Smooth muscle cell (in vitro differentiated cells): ENCODE data around the gene HOTAIR. TPM values are rescaled to one million over a fixed set of nuclear protein-coding genes. Genes with fewer than 3 reads are reported as not detected.

Experiments used
- DNase-seq: peaks from one replicate; lab custom pipeline; 2025; ENCODE audit not compliant: unreplicated experiment; lab: John Stamatoyannopoulos, UW
- H2AFZ ChIP-seq: fragments of 200-600 bp; sonication (generic); 2 replicates; pipeline ENCODE4 v1.6.0; 2016; ENCODE audit warnings: antibody characterized with exemption, low read depth, mild to moderate bottlenecking
- H3F3A ChIP-seq: fragments of 200-600 bp; sonication (generic); 2 replicates; pipeline ENCODE4 v1.6.0; 2017; ENCODE audit warnings: antibody characterized with exemption, low read depth
- H3K27ac ChIP-seq: fragments of 200-600 bp; sonication (generic); 2 replicates; pipeline ENCODE4 v1.5.1; 2016; ENCODE audit warnings: low read depth, mild to moderate bottlenecking
- H3K27me3 ChIP-seq: fragments of 200-600 bp; sonication (generic); 2 replicates; pipeline ENCODE4 v1.6.1; 2016; ENCODE audit warnings: low read depth, mild to moderate bottlenecking
- H3K36me3 ChIP-seq: fragments of 200-600 bp; sonication (generic); 2 replicates; pipeline ENCODE4 v1.5.1; 2016; ENCODE audit warnings: low read depth
- H3K4me1 ChIP-seq: fragments of 200-600 bp; sonication (generic); 2 replicates; pipeline ENCODE4 v1.5.1; 2016; ENCODE audit warnings: low read depth
- H3K4me2 ChIP-seq: fragments of 200-600 bp; sonication (generic); 2 replicates; pipeline ENCODE4 v1.6.0; 2016; ENCODE audit warnings: mild to moderate bottlenecking
- H3K4me3 ChIP-seq: fragments of 200-600 bp; sonication (generic); 2 replicates; pipeline ENCODE4 v1.5.1; 2016; ENCODE audit warnings: mild to moderate bottlenecking
- H3K79me2 ChIP-seq: fragments of 200-600 bp; sonication (generic); 2 replicates; pipeline ENCODE4 v1.6.0; 2016; ENCODE audit warnings: low read depth, mild to moderate bottlenecking
- H3K9ac ChIP-seq: fragments of 200-600 bp; sonication (generic); 2 replicates; pipeline ENCODE4 v1.6.0; 2016; ENCODE audit warnings: low read depth
- H3K9me3 ChIP-seq: fragments of 200-600 bp; sonication (generic); replicated peaks from 2 replicates; pipeline ENCODE4 v1.5.1; 2016; ENCODE audit warnings: low read depth
- H4K20me1 ChIP-seq: fragments of 200-600 bp; sonication (generic); 2 replicates; pipeline ENCODE4 v1.6.0; 2016; ENCODE audit warnings: low read depth
- CTCF ChIP-seq: fragments of 200-600 bp; sonication (generic); IDR thresholded peaks from 2 replicates; pipeline ENCODE4 v1.5.1; 2017; ENCODE audit warnings: borderline replicate concordance, mild to moderate bottlenecking, antibody characterized with exemption; ENCODE audit not compliant: insufficient read depth, poor library complexity, severe bottlenecking
- WGBS: methylation state at CpG from one replicate; pipeline ENCODE4 v1.1.7; 2016; ENCODE audit warnings: low lambda C conversion rate; 5-methylcytosine and 5-hydroxymethylcytosine counted together
- polyA plus RNA-seq: library from polyadenylated mRNA; unstranded; fragments of >200 nt; fragmentation: Nextera tagmentation; extraction: Ambion mirVana; gene quantifications from 2 replicates; pipeline ENCODE4 v1.2.1, GENCODE V29; 2016
- total RNA-seq: library from RNA; depleted of rRNA; stranded (reverse); fragments of >200 nt; gene quantifications from 2 replicates; pipeline ENCODE4 v1.2.3, GENCODE V29; 2014

The HOTAIR gene
- total and polyA plus RNA-seq, 2 experiments from 2014 or later: 0.43 TPM; not detected in 1

- TF ChIP-seq CTCF: no peak
- Histone ChIP-seq H3K9ac (no peak overlapping the region), H3K36me3 (no peaks in the 10 kb centered on the region), H3K27ac (no peak overlapping the region), H3F3A (peaks cover 4% of the 10 kb centered on the region), H3K4me2 (no peak overlapping the region), H2AFZ (no peak overlapping the region), H3K4me1 (no peaks in the 10 kb centered on the region), H3K27me3 (peaks cover 100% of the 10 kb centered on the region), H3K9me3 (no peaks in the 10 kb centered on the region), H3K79me2 (no peaks in the 10 kb centered on the region), H4K20me1 (no peaks in the 10 kb centered on the region), H3K4me3 (no peak overlapping the region)
- 15% methylated on average over 10 of the region's 10 CpGs for WGBS
- no peak for DNase-seq
Observed at GRCh38 chr12:53955776-53956250, 18.9 kb downstream of the HOTAIR start.

- DNase-seq: no peak
- Histone ChIP-seq H3K27me3 (peaks cover 100% of the 10 kb centered on the region), H3K4me3 (no peak overlapping the region), H3K4me1 (no peaks in the 10 kb centered on the region), H3K9me3 (no peaks in the 10 kb centered on the region), H3K27ac (no peak overlapping the region), H3K79me2 (no peaks in the 10 kb centered on the region), H3K4me2 (no peak overlapping the region), H3K36me3 (no peaks in the 10 kb centered on the region), H2AFZ (no peak overlapping the region), H4K20me1 (no peaks in the 10 kb centered on the region), H3F3A (peaks cover 4% of the 10 kb centered on the region), H3K9ac (no peak overlapping the region)
- no peak for TF ChIP-seq CTCF
- WGBS: 5% methylated on average over 85 of the region's 86 CpGs
Observed at GRCh38 chr12:53955036-53955775, 19.5 kb downstream of the HOTAIR start.

GRCh38 chr12:53954694-53955035 lies 20.1 kb downstream of the HOTAIR start, which contains the start of gene HOXC12:
TSS of gene HOXC12 (plus strand) at chr12:53954903. CDS start at chr12:53954930, 27 bp downstream.
- no peak within 1 kb of the TSS for H3K4me3 ChIP-seq
- H3K4me1 ChIP-seq: no peaks in the 10 kb centered on the region
- no peak within 1 kb of the TSS for H3K27ac ChIP-seq
- no peak within 1 kb of the TSS for H3K4me2 ChIP-seq
- WGBS: 10% methylated on average over 18 of the region's 20 CpGs
- no peaks in the 10 kb centered on the region for H3K79me2 ChIP-seq
- H3K36me3 ChIP-seq: no peaks in the 10 kb centered on the region
- no peaks in the 10 kb centered on the region for H3K9me3 ChIP-seq
- no peaks in the 10 kb centered on the region for H4K20me1 ChIP-seq
- TF ChIP-seq CTCF: no peak
- DNase-seq: no peak
- H2AFZ ChIP-seq: no peak within 1 kb of the TSS
- H3K27me3 ChIP-seq: peaks cover 100% of the 10 kb centered on the region
- H3F3A ChIP-seq: peaks cover 4% of the 10 kb centered on the region
- no peak within 1 kb of the TSS for H3K9ac ChIP-seq
